HCEC 1CT (cell line): ENCODE measurements around the gene SWI5.

Experiments used
- DNase-seq: peaks from one replicate; pipeline ENCODE4 v3.0.0-alpha.2; 2017

The SWI5 gene

GRCh38 chr9:128322404-128323211, 46.5 kb downstream of the SWI5 start, which contains the start of the genes COQ4 and TRUB2:
TSS of gene COQ4 (plus strand) at chr9:128322839. CDS start at chr9:128322859, 20 bp downstream.
TSS of gene TRUB2 (minus strand) at chr9:128322447. CDS start at chr9:128322408, 39 bp downstream.
- DNase-seq: peak; percentile 93

GRCh38 chr9:128323212-128323730, 47.2 kb downstream of the SWI5 start:
- peak; percentile 44 for DNase-seq

- no peak for DNase-seq
Measured at GRCh38 chr9:128323791-128324190, 47.7 kb downstream of the SWI5 start.

- no peak for DNase-seq
Measured at GRCh38 chr9:128324401-128324800, 48.3 kb downstream of the SWI5 start.

GRCh38 chr9:128325629-128326028, 49.6 kb downstream of the SWI5 start:
- DNase-seq: no peak

- DNase-seq: no peak
Measured at GRCh38 chr9:128333451-128333869, 57.4 kb downstream of the SWI5 start.

- no peak for DNase-seq
Measured at GRCh38 chr9:128335161-128335560, 59.1 kb downstream of the SWI5 start.

- no peak for DNase-seq
Measured at GRCh38 chr9:128335914-128336313, 59.8 kb downstream of the SWI5 start.

- no peak for DNase-seq
Measured at GRCh38 chr9:128337936-128338335, 61.9 kb downstream of the SWI5 start.
